NCI-H1694 (cell line): ENCODE measurements around the gene UGT2A3.

Experiments used
- DNase-seq: peaks from one replicate; lab custom pipeline; 2025; lab: John Stamatoyannopoulos, UW

Gene UGT2A3

GRCh38 chr4:68912807-68913206 is 38.8 kb downstream of the UGT2A3 start:
- no peak for DNase-seq

GRCh38 chr4:68909385-68909784 is 42.2 kb downstream of the UGT2A3 start:
- no peak for DNase-seq

DNA sequence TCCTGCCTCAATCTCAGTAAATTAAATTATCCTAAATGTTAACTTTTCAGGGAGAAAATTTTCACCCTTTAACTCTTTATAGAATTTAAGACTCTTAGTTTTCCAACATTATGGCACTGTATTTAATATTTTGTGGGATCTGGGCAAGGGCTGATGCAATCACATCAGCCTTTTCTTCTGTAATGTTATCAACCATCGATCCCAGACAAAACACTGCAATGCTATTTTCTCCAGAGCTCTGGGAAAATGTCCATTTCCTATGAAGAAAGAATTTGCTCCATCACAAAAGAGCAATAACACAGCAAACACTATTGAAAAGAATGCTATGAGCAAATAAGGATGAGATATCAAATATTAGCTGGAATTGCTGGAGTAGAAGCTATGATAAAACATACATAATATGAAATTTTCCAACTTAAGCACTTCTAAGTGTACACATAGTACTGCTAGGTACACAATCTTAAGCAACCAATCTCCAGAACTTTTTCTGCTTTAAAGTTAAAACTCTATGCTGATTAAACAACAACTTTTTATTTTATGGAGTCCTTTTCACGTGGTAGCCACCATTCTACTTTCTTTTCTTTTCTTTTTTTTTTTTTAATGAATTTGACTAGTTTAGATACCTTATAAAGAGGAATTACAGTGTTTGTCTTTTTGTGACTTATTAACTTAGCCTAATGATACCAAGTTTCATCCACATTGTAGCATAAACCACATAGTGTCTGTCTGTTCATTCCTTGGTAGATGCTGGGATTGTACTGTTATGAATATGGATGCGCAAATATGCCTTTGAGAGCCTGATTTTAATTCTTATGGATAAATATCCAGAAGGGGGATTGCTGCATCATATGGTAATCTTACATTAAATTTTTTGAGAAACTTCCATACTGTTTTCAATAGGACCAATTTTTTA is 43.6 kb downstream of the UGT2A3 start:
- no peak for DNase-seq

DNA sequence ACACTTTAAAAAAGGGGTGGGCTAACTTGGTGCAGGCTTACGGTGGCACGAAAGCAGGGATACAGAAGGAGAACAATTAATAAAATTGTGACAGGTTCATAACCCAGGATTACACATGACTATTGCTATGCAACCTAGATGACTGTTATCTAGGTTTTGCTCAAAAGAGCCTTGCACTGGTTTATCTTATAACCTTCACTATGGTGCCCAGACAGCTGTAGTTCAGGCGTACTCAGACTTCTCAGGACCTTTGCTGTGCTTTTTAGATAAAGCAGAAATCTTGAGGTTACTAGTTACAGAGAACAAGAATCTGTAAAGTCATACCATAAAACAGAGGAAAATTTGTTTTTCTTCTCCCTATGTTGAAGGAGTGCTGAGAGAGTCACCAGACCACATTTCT is 44.4 kb downstream of the UGT2A3 start:
- DNase-seq = no peak

DNA sequence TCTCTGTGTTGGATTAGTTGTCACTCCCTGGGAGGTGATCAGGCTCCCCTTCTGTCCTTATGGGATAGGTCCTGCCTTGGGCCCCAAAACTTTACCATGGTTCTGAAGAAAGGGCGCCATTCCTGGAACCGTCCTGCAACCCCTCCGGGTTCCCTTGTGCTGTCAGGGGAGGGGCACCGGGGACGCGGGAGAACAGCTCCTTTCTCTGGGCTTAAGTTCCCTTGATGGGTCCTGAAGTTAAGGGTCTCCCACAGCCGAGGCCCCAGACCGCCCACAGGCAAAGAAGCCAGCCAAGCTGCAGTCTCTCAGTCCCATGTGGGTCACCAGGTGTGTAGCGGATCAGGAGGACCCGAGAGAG is 44.8 kb downstream of the UGT2A3 start:
- DNase-seq = no peak

DNA sequence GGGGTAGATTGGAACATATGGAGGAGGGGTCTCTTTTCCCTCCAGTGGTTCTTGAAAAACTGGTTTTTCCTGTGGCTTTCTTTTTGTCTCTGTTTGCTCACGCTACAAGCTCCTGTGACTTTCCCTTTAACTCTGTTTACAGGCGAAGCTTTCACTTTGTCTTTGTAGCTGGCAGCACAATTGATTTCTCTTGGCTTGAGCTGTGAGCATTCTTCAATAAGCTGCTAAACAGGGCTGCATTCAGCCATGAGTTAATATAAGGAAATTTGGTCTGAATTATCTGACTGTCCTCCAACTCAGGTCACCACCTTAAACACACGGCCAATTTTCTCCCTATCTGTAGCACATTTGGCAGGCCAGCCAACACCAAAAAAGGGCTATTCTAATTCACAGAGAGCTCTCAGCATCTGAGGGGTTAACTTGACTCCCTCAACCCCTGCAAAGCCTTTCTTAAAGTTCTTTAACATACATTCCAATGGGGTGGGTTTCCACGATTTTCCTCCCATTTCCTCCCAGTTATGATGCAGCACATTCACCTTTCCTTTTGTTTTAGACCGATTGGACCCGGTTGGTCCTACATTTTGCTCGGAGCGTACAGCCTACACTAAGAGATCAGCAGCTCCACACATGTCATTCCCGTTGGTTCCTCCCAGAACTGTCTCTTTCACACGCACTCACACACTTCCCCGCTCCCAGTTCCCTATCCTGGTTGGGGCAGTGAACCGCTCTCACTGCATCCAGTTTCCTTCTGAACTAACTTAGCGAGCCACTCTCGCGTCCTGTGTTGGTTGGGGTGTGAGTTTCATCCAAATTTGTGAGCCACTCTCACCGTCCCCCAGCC is 45.4 kb downstream of the UGT2A3 start:
- no peak for DNase-seq

GRCh38 chr4:68905598-68905938 is 46.0 kb downstream of the UGT2A3 start:
- no peak for DNase-seq

- no peak for DNase-seq
Measured at GRCh38 chr4:68904786-68905185, 46.8 kb downstream of the UGT2A3 start.

GRCh38 chr4:68896749-68897148 is 54.9 kb downstream of the UGT2A3 start:
- DNase-seq = no peak

DNA sequence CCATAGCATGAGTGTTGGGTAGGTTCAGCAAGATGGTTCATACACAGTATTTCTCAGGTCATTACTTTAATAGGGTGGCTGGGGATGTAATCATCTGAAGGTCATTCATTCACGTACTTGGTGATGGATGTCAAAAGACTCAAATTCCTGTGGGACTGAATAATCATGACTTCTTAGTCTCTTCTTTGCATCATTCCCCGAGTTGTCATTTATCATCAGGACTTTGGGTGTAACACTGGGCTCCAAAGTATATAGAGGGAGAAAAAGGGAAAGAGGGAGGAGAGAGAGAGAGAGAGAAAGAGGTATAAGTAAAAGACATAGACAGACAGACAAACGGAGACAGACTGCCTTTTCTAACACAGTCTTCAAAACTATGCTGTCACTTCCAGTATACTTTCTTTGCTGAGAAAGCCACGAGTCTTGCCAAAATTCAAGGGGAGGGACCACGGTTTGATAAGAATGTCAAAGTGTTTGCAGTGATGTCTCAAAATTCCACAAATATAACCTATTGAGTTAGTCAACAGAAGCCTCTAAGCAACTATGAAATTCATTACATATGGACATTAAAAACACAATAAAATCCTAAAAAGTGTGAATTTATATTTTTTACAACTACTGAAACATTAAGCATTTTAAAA is 55.9 kb downstream of the UGT2A3 start:
- no peak for DNase-seq

- no peak for DNase-seq
Measured at GRCh38 chr4:68892861-68893260, 58.7 kb downstream of the UGT2A3 start.

- no peak for DNase-seq
Measured at GRCh38 chr4:68891678-68892077, 59.9 kb downstream of the UGT2A3 start.

DNA sequence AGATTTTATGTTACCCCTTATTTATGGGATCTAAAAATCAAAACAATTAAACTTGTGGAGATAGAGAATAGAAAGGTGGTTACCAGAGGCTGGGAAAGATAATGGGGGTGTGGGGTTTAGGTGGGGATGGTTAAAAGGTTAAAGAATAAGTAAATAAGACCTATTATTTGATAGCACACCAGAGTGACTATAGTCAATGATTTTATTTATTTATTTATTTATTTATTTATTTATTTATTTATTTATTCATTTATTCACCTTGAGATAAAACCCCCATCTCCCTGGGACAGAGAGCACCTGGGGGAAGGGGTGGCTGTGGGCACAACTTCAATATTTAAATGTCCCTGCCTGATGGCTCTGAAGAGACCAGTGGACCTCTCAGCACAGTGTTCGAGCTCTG is 66.1 kb downstream of the UGT2A3 start:
- no peak for DNase-seq

DNA sequence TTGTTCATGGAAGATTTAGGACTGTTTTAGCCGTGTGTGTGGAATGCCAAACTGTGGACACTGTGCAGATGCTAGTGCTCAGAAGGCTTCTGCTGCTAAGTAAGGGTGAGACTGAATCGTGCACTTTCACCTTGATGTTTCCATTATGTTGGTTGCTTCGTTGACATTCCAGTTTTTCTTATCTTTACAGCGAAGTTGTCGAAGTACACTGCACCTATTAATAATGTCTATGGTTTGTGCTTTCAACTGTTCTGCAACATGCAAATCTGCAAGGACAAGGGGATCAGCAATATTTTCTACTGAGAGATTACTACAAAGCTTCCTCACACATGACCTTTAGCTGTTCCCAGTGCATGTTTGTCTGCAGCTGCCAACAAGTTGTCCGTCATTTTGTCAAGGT is 67.7 kb downstream of the UGT2A3 start:
- DNase-seq = no peak
